Endothelial cell of umbilical vein (primary cell): ENCODE results near the gene AJUBA. TPM values are rescaled to one million over a fixed set of nuclear protein-coding genes. Genes with fewer than 3 reads are reported as not detected.

ENCODE experiments used
- BruUV-seq: library from RNA; stranded (reverse); fragments of 400-500 nt; replicated peaks from 2 replicates; lab custom pipeline; 2021; lab: Mats Ljungman, UMichigan
- CTCF ChIA-PET: fragments of 300-600, 350-600 bp; sonication (Branson Sonifier 250); formaldehyde crosslinking; loops from one replicate; lab custom pipeline; 2021; ENCODE audit warnings: antibody characterized with exemption, inconsistent platforms; lab: Charles Lee
- POLR2A ChIA-PET: fragments of 300-600, 350-600 bp; sonication (Branson Sonifier 250); formaldehyde crosslinking; loops from one replicate; lab custom pipeline; 2021; ENCODE audit warnings: antibody characterized with exemption, inconsistent platforms; lab: Charles Lee
- DNase-seq: peaks from one replicate; pipeline ENCODE4 v3.0.0-alpha.2; 2011; ENCODE audit warnings: low read depth, low spot score
- FAIRE-seq: peaks from 2 replicates; lab custom pipeline; 2011; peaks lifted over from hg19 to GRCh38; lab: Jason Lieb, UNC
- H2AFZ ChIP-seq: 2 replicates; pipeline ENCODE4 v1.6.0; 2012; ENCODE audit warnings: low read depth, low read length, control low read depth, inconsistent platforms
- H3K27ac ChIP-seq: 2 replicates; pipeline ENCODE4 v1.5.1; 2011; ENCODE audit warnings: low read depth, mild to moderate bottlenecking, control low read depth, low read length, moderate library complexity; ENCODE audit not compliant: insufficient read depth
- H3K27me3 ChIP-seq, 2 experiments: 2 replicates each; pipeline versions ENCODE4 v1.6.0 to v1.6.1; 2011; ENCODE audit warnings: low read length in 2 of 2, mixed read lengths in 1 of 2; ENCODE audit not compliant: control insufficient read depth in 2 of 2, insufficient read depth in 2 of 2
- H3K36me3 ChIP-seq, 2 experiments: 2 replicates in 1 of 2; 3 replicates in 1 of 2; pipeline ENCODE4 v1.5.1; 2011; ENCODE audit warnings: low read length in 2 of 2, mild to moderate bottlenecking in 1 of 2, moderate library complexity in 1 of 2; ENCODE audit not compliant: control insufficient read depth in 2 of 2, insufficient read depth in 2 of 2; ENCODE audit errors: extremely low read depth in 1 of 2
- H3K4me1 ChIP-seq: 3 replicates; pipeline ENCODE4 v1.5.1; 2011; ENCODE audit warnings: mild to moderate bottlenecking, low read length; ENCODE audit not compliant: control insufficient read depth, insufficient read depth; ENCODE audit errors: extremely low read depth
- H3K4me2 ChIP-seq: 2 replicates; pipeline ENCODE4 v1.6.1; 2011; ENCODE audit warnings: low read length, control low read depth, mixed read lengths; ENCODE audit not compliant: insufficient read depth
- H3K4me3 ChIP-seq, 3 experiments: fragments of 200-600 bp in 1 of 3; sonication (generic), shearing (Covaris generic) in 1 of 3; replicated peaks in 1 of 3; 2 replicates each; pipeline ENCODE4 v1.5.1; 2011 to 2016; ENCODE audit warnings: control low read depth in 3 of 3, low read length in 3 of 3, mild to moderate bottlenecking in 2 of 3, inconsistent platforms in 1 of 3, low read depth in 1 of 3, moderate library complexity in 1 of 3; ENCODE audit not compliant: insufficient read depth in 1 of 3
- H3K79me2 ChIP-seq: 2 replicates; pipeline ENCODE4 v1.6.0; 2012; ENCODE audit warnings: low read length, inconsistent platforms; ENCODE audit not compliant: control insufficient read depth, insufficient read depth
- H3K9ac ChIP-seq: replicated peaks from 2 replicates; pipeline ENCODE3; 2011; ENCODE audit warnings: low read length, control low read depth; ENCODE audit not compliant: insufficient read depth; ENCODE audit errors: extremely low read depth
- H3K9me1 ChIP-seq: replicated peaks from 3 replicates; pipeline ENCODE4 v1.6.0; 2011; ENCODE audit warnings: mild to moderate bottlenecking, low read length; ENCODE audit not compliant: control insufficient read depth, insufficient read depth; ENCODE audit errors: extremely low read depth
- H3K9me3 ChIP-seq: replicated peaks from 2 replicates; pipeline ENCODE4 v1.5.1; 2012; ENCODE audit warnings: low read length, inconsistent platforms; ENCODE audit not compliant: control insufficient read depth, insufficient read depth
- H4K20me1 ChIP-seq: replicated peaks from 2 replicates; pipeline ENCODE3; 2011; ENCODE audit warnings: mild to moderate bottlenecking, low read length; ENCODE audit not compliant: control insufficient read depth, insufficient read depth; ENCODE audit errors: extremely low read depth
- FOS ChIP-seq: IDR thresholded peaks from 2 replicates; pipeline ENCODE4 v1.6.1; 2011; ENCODE audit warnings: mild to moderate bottlenecking, low read length, moderate library complexity, borderline replicate concordance; ENCODE audit not compliant: insufficient read depth
- GATA2 ChIP-seq: IDR thresholded peaks from 2 replicates; pipeline ENCODE4 v1.7.0; 2011; ENCODE audit warnings: low read depth, mild to moderate bottlenecking, moderate library complexity, mixed read lengths, low read length; ENCODE audit not compliant: insufficient read length, insufficient read depth
- JUN ChIP-seq: IDR thresholded peaks from 2 replicates; pipeline ENCODE4 v1.6.1; 2011; ENCODE audit warnings: borderline replicate concordance, low read depth; ENCODE audit not compliant: insufficient read length, insufficient read depth
- POLR2AphosphoS5 ChIP-seq: IDR thresholded peaks from 2 replicates; pipeline ENCODE4 v1.6.1; 2012; ENCODE audit warnings: low read depth, mild to moderate bottlenecking, control low read depth, low read length, moderate library complexity; ENCODE audit not compliant: insufficient read depth
- dilution Hi-C: fragments of 300-500 bp; cut with MboI; formaldehyde crosslinking; loops from one replicate; pipeline ENCODE4 v1.15.0; 2019; ENCODE audit warnings: low sequenced_read_pairs; ENCODE audit not compliant: extremely low pct_ligation_motif_present
- intact Hi-C: fragments of 100-400 bp; cut with micrococcal nuclease; formaldehyde crosslinking; loops from one replicate; pipeline ENCODE4 v1.10.0; 2022
- polyA plus RNA-seq, 4 experiments: library from polyadenylated mRNA; depleted of rRNA in 3 of 4; stranded (reverse) in 3 of 4; unstranded in 1 of 4; fragments of >200 nt; gene quantifications; 2 replicates each; pipeline versions ENCODE4 v1.2.1 to v1.2.3, GENCODE V29; 2011 to 2012; ENCODE audit warnings: missing spikeins in 1 of 4
- total RNA-seq: library from RNA; stranded (reverse); gene quantifications from 2 replicates; pipeline ENCODE4 v1.2.3, GENCODE V29; 2021
- TF ChIP-seq, protein P1 (sequence below), 2 donors: IDR thresholded peaks; 1 replicate in 1 of 2; 2 replicates in 1 of 2; pipeline ENCODE4 v1.5.1; 2011; ENCODE audit warnings: low read length in 2 of 2, mild to moderate bottlenecking in 2 of 2, moderate library complexity in 2 of 2, control low read depth in 1 of 2, inconsistent platforms in 1 of 2, low read depth in 1 of 2; ENCODE audit not compliant: insufficient read depth in 1 of 2; ENCODE audit errors: extremely low read depth in 1 of 2

AJUBA gene
- total and polyA plus RNA-seq, 2 donors (not counting 3 experiments of a cell fraction or from before 2014, with no cell fraction given): 50.0 to 61.7 TPM

DNA sequence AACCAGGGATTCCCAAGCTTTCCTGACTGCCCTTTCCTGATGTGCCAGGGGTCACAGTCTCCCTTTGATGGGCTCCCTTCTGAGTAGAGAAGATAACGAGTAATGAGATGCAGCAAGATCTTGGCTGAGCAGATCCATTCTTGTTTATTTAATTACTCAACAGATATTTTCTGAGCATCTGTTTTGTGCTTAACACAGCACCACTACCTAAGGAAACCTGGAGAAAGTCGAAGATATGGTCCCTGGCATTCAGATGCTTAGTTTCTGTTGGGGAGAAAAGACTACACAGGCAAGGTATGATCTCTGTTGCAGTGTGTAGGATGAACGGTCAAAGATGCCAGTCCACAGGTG, 3.9 kb downstream of the AJUBA start:
- Histone ChIP-seq H4K20me1 (no peaks in the 10 kb centered on the region), H3K4me2 (peak overlapping the region; percentile 98), H3K4me1 (peaks cover 57% of the 10 kb centered on the region), H3K4me3 (peak overlapping the region in 1 of 3 experiments; percentile 10), H3K27me3 (no peaks in the 10 kb centered on the region), H3K79me2 (peaks cover 46% of the 10 kb centered on the region), H3K9me3 (no peaks in the 10 kb centered on the region), H3K9me1 (no peaks in the 10 kb centered on the region), H2AFZ (no peak overlapping the region), H3K27ac (peak overlapping the region; percentile 87), H3K9ac (peak overlapping the region; percentile 58), H3K36me3 (peaks cover 9 to 20% of the 10 kb centered on the region in 2 experiments)
- POLR2A ChIA-PET: interaction anchor here (1.2 kb wide), 1 partner anchor 49 kb away, joined by 5 read pairs; the partner anchor contains the start of gene PRMT5
- dilution Hi-C loops (no loop called here), intact Hi-C loops (no loop called here)
- peak; percentile 38 for TF ChIP-seq GATA2
- no peak for TF ChIP-seq JUN
- FAIRE-seq (no peak), DNase-seq (no peak)
- CTCF ChIA-PET: interaction anchor here (1.1 to 3.0 kb wide), 7 partner anchors 8 to 90 kb away, joined by 4 to 39 read pairs (median 9); partner anchors contain the start of genes CDH24 and PRMT5
- BruUV-seq: no TSS peak

DNA sequence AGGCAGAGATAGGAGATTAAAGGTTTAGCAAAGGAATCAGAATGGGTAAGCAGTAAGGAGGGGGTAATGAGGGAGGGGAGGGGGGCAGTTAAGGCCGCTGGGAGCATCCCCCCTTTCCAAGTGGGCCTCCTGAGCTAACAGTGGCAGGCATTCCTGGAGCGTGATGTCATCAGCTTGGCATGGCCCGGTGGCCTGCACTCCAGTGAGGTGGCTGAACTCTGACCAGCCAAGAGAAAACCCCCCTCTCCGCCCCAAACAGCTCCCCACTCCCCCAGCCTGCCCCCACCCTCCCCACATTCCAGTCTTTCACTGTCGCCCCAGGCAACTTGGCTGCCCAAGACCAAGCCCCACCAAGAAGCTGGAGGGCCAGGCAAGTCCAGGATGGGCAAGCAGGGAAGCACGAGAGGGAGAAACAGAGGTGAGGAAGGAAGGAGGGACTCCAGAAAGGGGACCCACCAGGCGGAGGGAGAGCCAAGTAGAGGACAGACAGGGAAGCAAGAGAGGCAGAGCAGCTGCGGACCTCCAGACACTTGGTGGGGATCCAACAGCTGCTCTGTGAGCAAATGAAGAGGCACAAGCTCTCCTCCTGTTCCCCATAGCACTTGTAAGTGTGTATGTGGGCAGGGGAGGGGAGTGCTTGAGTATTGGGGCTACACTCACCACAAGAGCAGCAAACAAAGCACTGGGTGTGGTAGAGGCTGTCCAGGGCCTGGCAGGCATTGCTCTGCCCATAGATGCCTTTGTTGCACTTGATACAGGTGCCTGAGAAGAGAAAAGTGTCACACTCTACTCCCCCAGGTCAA, 4.5 kb downstream of the AJUBA start:
- peak; percentile 79 for FAIRE-seq
- ChIA-PET POLR2A (interaction anchor here (0.6 to 1.5 kb wide), 4 partner anchors 10 to 73 kb away, joined by 3 to 9 read pairs (median 4); partner anchors contain the start of gene PRMT5), CTCF (interaction anchor here (0.9 to 3.0 kb wide), 10 partner anchors 9 to 105 kb away, joined by 3 to 39 read pairs (median 6); partner anchors contain the start of genes CDH24 and PRMT5)
- Histone ChIP-seq H4K20me1 (no peaks in the 10 kb centered on the region), H3K79me2 (peaks cover 46% of the 10 kb centered on the region), H3K4me2 (peak overlapping the region; percentile 98), H3K4me1 (peaks cover 51% of the 10 kb centered on the region), H3K9me1 (no peaks in the 10 kb centered on the region), H3K4me3 (no peak overlapping the region), H3K9ac (peak overlapping the region; percentile 69), H3K36me3 (peaks cover 15 to 24% of the 10 kb centered on the region in 2 experiments), H2AFZ (no peak overlapping the region), H3K27ac (peak overlapping the region; percentile 87), H3K27me3 (no peaks in the 10 kb centered on the region), H3K9me3 (no peaks in the 10 kb centered on the region)
- dilution Hi-C loops (no loop called here), intact Hi-C loops (loop anchor here (2.0 kb wide), 1 partner anchor 21 kb away; the partner anchor contains the start of gene HAUS4)
- TF ChIP-seq FOS (peak; percentile 29), JUN (peak; percentile 61), POLR2AphosphoS5 (peak; percentile 48)
- TF ChIP-seq, protein P1, sequence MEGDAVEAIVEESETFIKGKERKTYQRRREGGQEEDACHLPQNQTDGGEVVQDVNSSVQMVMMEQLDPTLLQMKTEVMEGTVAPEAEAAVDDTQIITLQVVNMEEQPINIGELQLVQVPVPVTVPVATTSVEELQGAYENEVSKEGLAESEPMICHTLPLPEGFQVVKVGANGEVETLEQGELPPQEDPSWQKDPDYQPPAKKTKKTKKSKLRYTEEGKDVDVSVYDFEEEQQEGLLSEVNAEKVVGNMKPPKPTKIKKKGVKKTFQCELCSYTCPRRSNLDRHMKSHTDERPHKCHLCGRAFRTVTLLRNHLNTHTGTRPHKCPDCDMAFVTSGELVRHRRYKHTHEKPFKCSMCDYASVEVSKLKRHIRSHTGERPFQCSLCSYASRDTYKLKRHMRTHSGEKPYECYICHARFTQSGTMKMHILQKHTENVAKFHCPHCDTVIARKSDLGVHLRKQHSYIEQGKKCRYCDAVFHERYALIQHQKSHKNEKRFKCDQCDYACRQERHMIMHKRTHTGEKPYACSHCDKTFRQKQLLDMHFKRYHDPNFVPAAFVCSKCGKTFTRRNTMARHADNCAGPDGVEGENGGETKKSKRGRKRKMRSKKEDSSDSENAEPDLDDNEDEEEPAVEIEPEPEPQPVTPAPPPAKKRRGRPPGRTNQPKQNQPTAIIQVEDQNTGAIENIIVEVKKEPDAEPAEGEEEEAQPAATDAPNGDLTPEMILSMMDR (IDR thresholded peaks at IDR 0.05; ENCODE audit: extremely low read depth in 1 of 2, insufficient read depth in 1 of 2, low read depth in 1 of 2, low read length in 2 of 2): no peak
- peak; percentile 54 for DNase-seq
- no TSS peak for BruUV-seq
